HEK293 (cell line): ENCODE data around the gene ZBTB22.

ENCODE experiments used
- CTCF ChIA-PET: fragments of 350-600 bp; formaldehyde crosslinking; extraction: SDS; loops from one replicate; lab custom pipeline; 2021; ENCODE audit warnings: antibody characterized with exemption; lab: Yijun Ruan, JAX
- POLR2A ChIA-PET: fragments of 300-600 bp; formaldehyde crosslinking; extraction: SDS; loops from one replicate; lab custom pipeline; 2020; ENCODE audit warnings: antibody characterized with exemption, inconsistent platforms; lab: Yijun Ruan, JAX
- H3K27ac ChIP-seq: fragments of 200-500 bp; sonication (Bioruptor generic); 2 replicates; pipeline ENCODE4 v1.5.1; 2014; ENCODE audit warnings: low read depth, low read length, control low read depth, inconsistent platforms; ENCODE audit errors: extremely low read depth
- H3K36me3 ChIP-seq, 2 experiments: fragments of 200-500 bp in 1 of 2; sonication (Bioruptor generic) in 1 of 2; 1 replicate in 1 of 2; 2 replicates in 1 of 2; pipeline ENCODE4 v1.5.1; 2014 to 2017; ENCODE audit warnings: inconsistent platforms in 2 of 2, low read length in 2 of 2; ENCODE audit not compliant: control insufficient read depth in 2 of 2, insufficient read depth in 1 of 2
- H3K4me1 ChIP-seq: fragments of 200-500 bp; sonication (Bioruptor generic); 2 replicates; pipeline ENCODE4 v1.5.1; 2014; ENCODE audit warnings: mild to moderate bottlenecking, low read length, inconsistent platforms; ENCODE audit not compliant: control insufficient read depth, insufficient read depth
- H3K4me3 ChIP-seq: 2 replicates; pipeline ENCODE4 v1.5.1; 2011; ENCODE audit warnings: low read depth, mild to moderate bottlenecking, control low read depth, low read length, moderate library complexity
- H3K9me3 ChIP-seq: fragments of 200-500 bp; sonication (Bioruptor generic); 2 replicates; pipeline ENCODE4 v1.5.1; 2014; ENCODE audit warnings: low read depth, low read length, inconsistent platforms; ENCODE audit not compliant: control insufficient read depth, insufficient read depth
- BCL11A ChIP-seq: fragments of 450-650 bp; formaldehyde crosslinking; IDR thresholded peaks from 2 replicates; pipeline ENCODE4 v1.5.1; 2016; ENCODE audit warnings: low read depth, missing biosample characterization, missing genetic modification characterization
- BCL11B ChIP-seq: fragments of 450-650 bp; formaldehyde crosslinking; IDR thresholded peaks from 2 replicates; pipeline ENCODE4 v1.5.1; 2016; ENCODE audit warnings: low read depth, missing biosample characterization, missing genetic modification characterization
- CTCF ChIP-seq: fragments of 450-650 bp; formaldehyde crosslinking; IDR thresholded peaks from 2 replicates; pipeline ENCODE4 v1.5.1; 2016; ENCODE audit warnings: missing biosample characterization, missing genetic modification characterization
- FEZF1 ChIP-seq: fragments of 450-650 bp; formaldehyde crosslinking; IDR thresholded peaks from 2 replicates; pipeline ENCODE4 v1.5.1; 2016; ENCODE audit warnings: missing biosample characterization, missing genetic modification characterization
- GFI1B ChIP-seq: fragments of 450-650 bp; formaldehyde crosslinking; IDR thresholded peaks from 2 replicates; pipeline ENCODE4 v1.5.1; 2016; ENCODE audit warnings: missing biosample characterization, missing genetic modification characterization
- KLF9 ChIP-seq: fragments of 450-650 bp; formaldehyde crosslinking; IDR thresholded peaks from 2 replicates; pipeline ENCODE4 v1.5.1; 2016; ENCODE audit warnings: missing biosample characterization, missing genetic modification characterization, low read depth
- MYNN ChIP-seq: fragments of 450-650 bp; formaldehyde crosslinking; IDR thresholded peaks from 2 replicates; pipeline ENCODE4 v1.5.1; 2016; ENCODE audit warnings: missing biosample characterization, missing genetic modification characterization, borderline replicate concordance
- MZF1 ChIP-seq: fragments of 450-650 bp; formaldehyde crosslinking; IDR thresholded peaks from 2 replicates; pipeline ENCODE4 v1.5.1; 2017; ENCODE audit warnings: missing biosample characterization, missing genetic modification characterization, borderline replicate concordance
- PRDM1 ChIP-seq: fragments of 450-650 bp; formaldehyde crosslinking; IDR thresholded peaks from 2 replicates; pipeline ENCODE4; 2016; ENCODE audit warnings: missing biosample characterization, missing genetic modification characterization
- ZNF140 ChIP-seq: fragments of 450-650 bp; formaldehyde crosslinking; IDR thresholded peaks from 2 replicates; pipeline ENCODE4 v1.5.1; 2016; ENCODE audit warnings: missing biosample characterization, missing genetic modification characterization
- ZNF18 ChIP-seq: fragments of 450-650 bp; formaldehyde crosslinking; IDR thresholded peaks from 2 replicates; pipeline ENCODE4 v1.5.1; 2016; ENCODE audit warnings: missing biosample characterization, missing genetic modification characterization
- ZNF398 ChIP-seq: fragments of 450-650 bp; formaldehyde crosslinking; IDR thresholded peaks from 2 replicates; pipeline ENCODE4 v1.5.1; 2017; ENCODE audit warnings: missing biosample characterization, missing genetic modification characterization
- ZNF404 ChIP-seq: fragments of 450-650 bp; formaldehyde crosslinking; IDR thresholded peaks from 2 replicates; pipeline ENCODE4 v1.5.1; 2017; ENCODE audit warnings: missing biosample characterization, missing genetic modification characterization
- ZNF488 ChIP-seq: fragments of 450-650 bp; formaldehyde crosslinking; IDR thresholded peaks from 2 replicates; pipeline ENCODE4 v1.5.1; 2016; ENCODE audit warnings: missing biosample characterization, missing genetic modification characterization
- ZNF501 ChIP-seq: fragments of 450-650 bp; formaldehyde crosslinking; IDR thresholded peaks from 2 replicates; pipeline ENCODE4 v1.5.1; 2016; ENCODE audit warnings: missing biosample characterization, missing genetic modification characterization
- ZNF518A ChIP-seq: fragments of 450-650 bp; formaldehyde crosslinking; conservative IDR thresholded peaks from 2 replicates; pipeline ENCODE4 v1.5.1; 2016; ENCODE audit warnings: low read depth, missing biosample characterization, missing genetic modification characterization
- ZNF548 ChIP-seq: fragments of 450-650 bp; formaldehyde crosslinking; IDR thresholded peaks from 2 replicates; pipeline ENCODE4 v1.5.1; 2016; ENCODE audit warnings: missing biosample characterization, missing genetic modification characterization
- ZNF610 ChIP-seq: fragments of 450-650 bp; formaldehyde crosslinking; IDR thresholded peaks from 2 replicates; pipeline ENCODE4 v1.5.1; 2016; ENCODE audit warnings: missing biosample characterization, missing genetic modification characterization, borderline replicate concordance
- ZNF664 ChIP-seq: fragments of 450-650 bp; formaldehyde crosslinking; IDR thresholded peaks from 2 replicates; pipeline ENCODE4 v1.5.1; 2016; ENCODE audit warnings: missing biosample characterization, missing genetic modification characterization
- ZNF768 ChIP-seq: fragments of 450-650 bp; formaldehyde crosslinking; IDR thresholded peaks from 2 replicates; pipeline ENCODE4 v1.5.1; 2018; ENCODE audit warnings: missing biosample characterization, mild to moderate bottlenecking, missing genetic modification characterization
- ZNF785 ChIP-seq: fragments of 450-650 bp; formaldehyde crosslinking; IDR thresholded peaks from 2 replicates; pipeline ENCODE4 v1.5.1; 2016; ENCODE audit warnings: missing biosample characterization, missing genetic modification characterization
- ZNF843 ChIP-seq: fragments of 450-650 bp; formaldehyde crosslinking; IDR thresholded peaks from 2 replicates; pipeline ENCODE4 v1.5.1; 2016; ENCODE audit warnings: missing biosample characterization, missing genetic modification characterization

Gene ZBTB22

GRCh38 chr6:33299237-33299944 is 18.2 kb downstream of the ZBTB22 start:
- CTCF ChIA-PET, result interaction anchor here (0.7 to 1.9 kb wide), 19 partner anchors 10 to 269 kb away, joined by 3 to 53 read pairs (median 5); partner anchors contain the start of genes B3GALT4, PFDN6, TAPBP and WDR46
- TF ChIP-seq ZNF785 (tag by site-specific recombination) (no peak), KLF9 (tag by site-specific recombination) (peak; percentile 96), ZNF518A (tag by site-specific recombination) (peak; percentile 65), BCL11B (peak; percentile 89), ZNF768 (tag by site-specific recombination) (no peak), ZNF140 (tag by site-specific recombination) (no peak), ZNF404 (tag by site-specific recombination) (no peak), FEZF1 (tag by site-specific recombination) (no peak), ZNF664 (tag by site-specific recombination) (no peak), MYNN (tag by site-specific recombination) (peak; percentile 13; the same call in 1 of the 2 replicates), ZNF18 (tag by site-specific recombination) (no peak), BCL11A (peak; percentile 91), ZNF843 (tag by site-specific recombination) (0 out of 2 replicates have a peak, but pooled peaks have one; percentile 36), CTCF (tag by site-specific recombination) (peak; percentile 90), ZNF548 (no peak), PRDM1 (tag by site-specific recombination) (no peak), MZF1 (tag by site-specific recombination) (peak; percentile 64; the same call in 1 of the 2 replicates), ZNF610 (tag by site-specific recombination) (peak; percentile 28; the same call in 1 of the 2 replicates), ZNF501 (tag by site-specific recombination) (peak; percentile 80), GFI1B (tag by site-specific recombination) (no peak), ZNF488 (tag by site-specific recombination) (no peak), ZNF398 (tag by site-specific recombination) (no peak; the same call in 1 of the 2 replicates)

More at GRCh38 chr6:33299237-33299944, 18.2 kb downstream of the ZBTB22 start:
- Histone ChIP-seq H3K9me3 (no peaks in the 10 kb centered on the region), H3K4me3 (peak overlapping the region; percentile 74), H3K4me1 (no peaks in the 10 kb centered on the region), H3K36me3 (peaks cover 7 to 32% of the 10 kb centered on the region in 2 experiments; a peak in 2 of 3 replicates), H3K27ac (peak overlapping the region; percentile 91)
- POLR2A ChIA-PET, result interaction anchor here (0.6 to 3.6 kb wide), 23 partner anchors 8 to 328 kb away, joined by 3 to 57 read pairs (median 7); partner anchors contain the start of genes B3GALT4, PFDN6, PHF1 and RPS18
